ENCODE results near the gene EPS15.

GRCh38 chr1:51549901-51550300, 30.8 kb upstream of the EPS15 start:
- TF ChIP-seq, protein P1, sequence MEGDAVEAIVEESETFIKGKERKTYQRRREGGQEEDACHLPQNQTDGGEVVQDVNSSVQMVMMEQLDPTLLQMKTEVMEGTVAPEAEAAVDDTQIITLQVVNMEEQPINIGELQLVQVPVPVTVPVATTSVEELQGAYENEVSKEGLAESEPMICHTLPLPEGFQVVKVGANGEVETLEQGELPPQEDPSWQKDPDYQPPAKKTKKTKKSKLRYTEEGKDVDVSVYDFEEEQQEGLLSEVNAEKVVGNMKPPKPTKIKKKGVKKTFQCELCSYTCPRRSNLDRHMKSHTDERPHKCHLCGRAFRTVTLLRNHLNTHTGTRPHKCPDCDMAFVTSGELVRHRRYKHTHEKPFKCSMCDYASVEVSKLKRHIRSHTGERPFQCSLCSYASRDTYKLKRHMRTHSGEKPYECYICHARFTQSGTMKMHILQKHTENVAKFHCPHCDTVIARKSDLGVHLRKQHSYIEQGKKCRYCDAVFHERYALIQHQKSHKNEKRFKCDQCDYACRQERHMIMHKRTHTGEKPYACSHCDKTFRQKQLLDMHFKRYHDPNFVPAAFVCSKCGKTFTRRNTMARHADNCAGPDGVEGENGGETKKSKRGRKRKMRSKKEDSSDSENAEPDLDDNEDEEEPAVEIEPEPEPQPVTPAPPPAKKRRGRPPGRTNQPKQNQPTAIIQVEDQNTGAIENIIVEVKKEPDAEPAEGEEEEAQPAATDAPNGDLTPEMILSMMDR (IDR thresholded peaks at IDR 0.05; ENCODE audit: low read length): no peak
- TF ChIP-seq EZH2 (IDR thresholded peaks at IDR 0.05; ENCODE audit: borderline replicate concordance, low read length): no peak
